ENCODE data around the gene CDR2. TPM values are rescaled to one million over a fixed set of nuclear protein-coding genes. Genes with fewer than 3 reads are reported as not detected.

The CDR2 gene
- 10.5 and 11.3 TPM in 2 replicates for total RNA-seq
- total RNA-seq (2013) = 7.4 TPM
- 8.0 and 11.6 TPM in 2 replicates for polyA plus RNA-seq
- polyA minus RNA-seq = 8.8 and 12.5 TPM in 2 replicates

DNA sequence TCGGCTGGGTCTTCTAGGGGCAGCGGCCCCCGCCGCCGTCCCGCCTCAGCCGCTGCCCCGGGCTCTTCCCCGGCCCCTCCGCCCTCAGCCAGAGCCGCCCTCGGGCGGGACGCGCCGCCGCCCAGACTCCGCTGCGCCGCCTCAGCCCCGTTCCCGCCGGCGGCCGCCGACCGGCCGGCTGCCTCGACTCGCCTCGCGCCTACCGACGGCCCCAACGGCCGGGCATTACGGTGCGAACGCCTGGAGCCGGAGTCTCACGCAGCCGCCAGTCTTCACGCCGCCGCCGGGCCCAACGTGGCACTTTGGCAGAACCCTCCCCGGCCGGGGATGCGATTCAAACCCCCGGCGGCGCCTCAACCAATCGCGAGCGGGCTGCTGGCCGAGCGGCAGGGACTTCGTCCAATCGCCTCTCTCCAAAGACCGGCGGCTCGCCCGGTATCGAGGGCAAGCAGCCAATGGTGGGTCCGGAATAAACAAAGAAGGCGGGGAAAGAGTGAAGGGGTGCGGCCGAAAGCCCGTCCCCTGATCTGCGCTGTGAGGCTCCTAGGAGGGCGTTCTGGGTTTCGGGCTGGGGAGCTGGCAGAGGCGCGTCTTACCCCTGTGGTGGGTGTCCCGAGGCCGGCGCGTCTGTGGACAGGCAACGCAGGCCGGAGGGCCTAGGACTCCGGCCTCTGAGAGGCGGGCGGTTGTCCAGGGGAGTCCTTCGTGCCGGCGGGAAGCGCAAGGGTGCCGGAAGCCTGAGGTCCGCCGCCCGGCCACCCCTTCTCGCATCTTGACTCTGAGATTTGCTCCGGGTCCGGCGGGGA, at the start of gene CDR2:
CDR2 (minus strand) TSS at position 309 of the 806 bp plus-strand sequence. CDS start 310 bp downstream, outside the sequence.
- ATAC-seq (ENCODE audit: low read depth) = peak; percentile 96
- Histone ChIP-seq H2AFZ (ENCODE audit: insufficient read depth, low read depth, low read length, poor library complexity, severe bottlenecking) (peak within 1 kb of the TSS; percentile 89), H3K36me3 (replicated peaks in 1 of 2; ENCODE audit: control extremely low read depth in 1 of 2, control insufficient read depth in 1 of 2, extremely low read depth in 1 of 2, insufficient read depth in 2 of 2, low read length in 1 of 2) (no peaks in the 10 kb centered on the region), H3K4me3 (ENCODE audit: control extremely low read depth in 1 of 5, extremely low read depth in 1 of 5, insufficient read depth in 1 of 5, low read depth in 2 of 5, low read length in 4 of 5) (peak within 1 kb of the TSS; percentile 8 to 92 (median 80)), H3K9me3 (ENCODE audit: control extremely low read depth in 1 of 3, control insufficient read depth in 2 of 3, insufficient read depth in 1 of 3, low read length in 2 of 3) (no peaks in the 10 kb centered on the region), H3K27me3 (replicated peaks in 1 of 4; ENCODE audit: control extremely low read depth in 1 of 4, control insufficient read depth in 3 of 4, insufficient read depth in 4 of 4, low read length in 3 of 4) (no peaks in the 10 kb centered on the region), H3K4me1 (ENCODE audit: control insufficient read depth in 2 of 2, insufficient read depth in 2 of 2, low read length in 2 of 2) (peaks cover 14 to 15% of the 10 kb centered on the region in 2 donors), H3K9ac (ENCODE audit: low read length) (peak within 1 kb of the TSS; percentile 82), H3K79me2 (ENCODE audit: control insufficient read depth, insufficient read depth, low read length) (peaks cover 12% of the 10 kb centered on the region), H3K27ac (ENCODE audit: low read length in 2 of 2) (peak within 1 kb of the TSS in 1 of 2 donors; percentile 54), H4K20me1 (ENCODE audit: control insufficient read depth, insufficient read depth, low read length, poor library complexity, severe bottlenecking) (no peaks in the 10 kb centered on the region), H3K4me2 (replicated peaks; ENCODE audit: low read depth, low read length, poor library complexity, severe bottlenecking) (peak within 1 kb of the TSS; percentile 91)
- TF ChIP-seq, protein P1, sequence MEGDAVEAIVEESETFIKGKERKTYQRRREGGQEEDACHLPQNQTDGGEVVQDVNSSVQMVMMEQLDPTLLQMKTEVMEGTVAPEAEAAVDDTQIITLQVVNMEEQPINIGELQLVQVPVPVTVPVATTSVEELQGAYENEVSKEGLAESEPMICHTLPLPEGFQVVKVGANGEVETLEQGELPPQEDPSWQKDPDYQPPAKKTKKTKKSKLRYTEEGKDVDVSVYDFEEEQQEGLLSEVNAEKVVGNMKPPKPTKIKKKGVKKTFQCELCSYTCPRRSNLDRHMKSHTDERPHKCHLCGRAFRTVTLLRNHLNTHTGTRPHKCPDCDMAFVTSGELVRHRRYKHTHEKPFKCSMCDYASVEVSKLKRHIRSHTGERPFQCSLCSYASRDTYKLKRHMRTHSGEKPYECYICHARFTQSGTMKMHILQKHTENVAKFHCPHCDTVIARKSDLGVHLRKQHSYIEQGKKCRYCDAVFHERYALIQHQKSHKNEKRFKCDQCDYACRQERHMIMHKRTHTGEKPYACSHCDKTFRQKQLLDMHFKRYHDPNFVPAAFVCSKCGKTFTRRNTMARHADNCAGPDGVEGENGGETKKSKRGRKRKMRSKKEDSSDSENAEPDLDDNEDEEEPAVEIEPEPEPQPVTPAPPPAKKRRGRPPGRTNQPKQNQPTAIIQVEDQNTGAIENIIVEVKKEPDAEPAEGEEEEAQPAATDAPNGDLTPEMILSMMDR (IDR thresholded peaks at IDR 0.05) = no peak
- TF ChIP-seq EZH2 (IDR thresholded peaks at IDR 0.05; ENCODE audit: borderline replicate concordance, insufficient read depth, low read depth, low read length, poor library complexity, severe bottlenecking) = no peak
- Mint-ChIP-seq H3K4me3 (peak within 1 kb of the TSS; percentile 98), H3K27ac (peak within 1 kb of the TSS; percentile 84), H3K27me3 (no peaks in the 10 kb centered on the region), H3K4me1 (peaks cover 20% of the 10 kb centered on the region), H3K9me3 (ENCODE audit: insufficient read depth) (no peaks in the 10 kb centered on the region)
- WGBS (ENCODE audit: insufficient coverage) = under 1% methylated on average over 96 of the region's 96 CpGs
- DNase-seq = peak; percentile 97
- intact Hi-C loops (cut with micrococcal nuclease) = loop anchor here (1.0 to 5.0 kb wide), 6 partner anchors 16 to 1217 kb away; partner anchors contain the start of genes LDAF1 and POLR3E
- POLR2A ChIA-PET = no interaction called here
- CTCF ChIA-PET = no interaction called here

DNA sequence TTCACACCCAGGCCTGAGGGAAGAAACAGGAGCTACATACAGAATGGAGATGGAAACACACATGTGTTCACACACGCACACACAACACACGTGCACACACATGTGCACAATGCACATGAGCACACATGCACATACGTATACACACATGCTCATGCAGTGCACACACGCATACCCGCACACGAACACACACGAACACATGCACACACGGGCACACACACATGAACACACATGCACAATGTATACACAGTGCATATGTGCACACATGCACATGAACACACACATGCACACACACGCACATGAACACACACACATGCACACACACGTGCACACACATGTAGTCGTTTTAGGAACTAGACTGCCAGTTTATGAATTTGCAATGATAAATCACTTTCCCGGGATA, 49.3 kb upstream of the CDR2 start:
- no peaks in the 10 kb centered on the region for H4K20me1 ChIP-seq (ENCODE audit: control insufficient read depth, insufficient read depth, low read length, poor library complexity, severe bottlenecking)
- TF ChIP-seq EZH2 (IDR thresholded peaks at IDR 0.05; ENCODE audit: borderline replicate concordance, insufficient read depth, low read depth, low read length, poor library complexity, severe bottlenecking) = no peak
- TF ChIP-seq, protein P1 (IDR thresholded peaks at IDR 0.05) = no peak
- H3K27ac ChIP-seq (ENCODE audit: low read length in 2 of 2) = no peak overlapping the region
- H3K4me1 ChIP-seq (ENCODE audit: control insufficient read depth in 2 of 2, insufficient read depth in 2 of 2, low read length in 2 of 2) = no peaks in the 10 kb centered on the region
- WGBS (ENCODE audit: insufficient coverage) = 98% methylated on average over 12 of the region's 12 CpGs
- no peak overlapping the region for H3K4me3 ChIP-seq (ENCODE audit: control extremely low read depth in 1 of 5, extremely low read depth in 1 of 5, insufficient read depth in 1 of 5, low read depth in 2 of 5, low read length in 4 of 5)
- no peak for DNase-seq
- no peaks in the 10 kb centered on the region for H3K27me3 ChIP-seq (replicated peaks in 1 of 4; ENCODE audit: control extremely low read depth in 1 of 4, control insufficient read depth in 3 of 4, insufficient read depth in 4 of 4, low read length in 3 of 4)
- H3K4me1 Mint-ChIP-seq = no peaks in the 10 kb centered on the region
- H3K27ac Mint-ChIP-seq = no peak overlapping the region
- no peak overlapping the region for H3K9ac ChIP-seq (ENCODE audit: low read length)
- no peaks in the 10 kb centered on the region for H3K9me3 Mint-ChIP-seq (ENCODE audit: insufficient read depth)
- no peaks in the 10 kb centered on the region for H3K79me2 ChIP-seq (ENCODE audit: control insufficient read depth, insufficient read depth, low read length)
- ChIA-PET CTCF (no interaction called here), POLR2A (no interaction called here)
- H2AFZ ChIP-seq (ENCODE audit: insufficient read depth, low read depth, low read length, poor library complexity, severe bottlenecking) = no peak overlapping the region
- H3K4me3 Mint-ChIP-seq = no peak overlapping the region
- ATAC-seq (ENCODE audit: low read depth) = no peak
- H3K27me3 Mint-ChIP-seq = no peaks in the 10 kb centered on the region
- intact Hi-C loops (cut with micrococcal nuclease) = no loop called here
- H3K9me3 ChIP-seq (ENCODE audit: control extremely low read depth in 1 of 3, control insufficient read depth in 2 of 3, insufficient read depth in 1 of 3, low read length in 2 of 3) = no peaks in the 10 kb centered on the region
- peaks cover 0 to 37% of the 10 kb centered on the region in 2 experiments for H3K36me3 ChIP-seq (replicated peaks in 1 of 2; ENCODE audit: control extremely low read depth in 1 of 2, control insufficient read depth in 1 of 2, extremely low read depth in 1 of 2, insufficient read depth in 2 of 2, low read length in 1 of 2)
- H3K4me2 ChIP-seq (replicated peaks; ENCODE audit: low read depth, low read length, poor library complexity, severe bottlenecking) = no peak overlapping the region
